VCaP (cell line): ENCODE measurements around the gene ARL5A.

Experiments
- H3K27ac ChIP-seq: fragments of 450-650 bp; 2 replicates; pipeline ENCODE4 v1.5.1; 2017
- CTCF ChIP-seq: fragments of 450-650 bp; conservative IDR thresholded peaks from 2 replicates; pipeline ENCODE4 v1.5.1; 2017; ENCODE audit warnings: mild to moderate bottlenecking, moderate library complexity

Gene ARL5A

GRCh38 chr2:151845481-151845880 lies 17.3 kb upstream of the ARL5A start:
- no peak for TF ChIP-seq CTCF
- H3K27ac ChIP-seq, result no peak overlapping the region

- H3K27ac ChIP-seq, result no peak overlapping the region
- TF ChIP-seq CTCF, result no peak
Measured at GRCh38 chr2:151844211-151844896, 16.1 kb upstream of the ARL5A start.

GRCh38 chr2:151843691-151844061 lies 15.5 kb upstream of the ARL5A start:
- no peak overlapping the region for H3K27ac ChIP-seq
- TF ChIP-seq CTCF, result no peak

- no peak for TF ChIP-seq CTCF
- H3K27ac ChIP-seq, result no peak overlapping the region
Measured at GRCh38 chr2:151842830-151843690, 14.8 kb upstream of the ARL5A start.

GRCh38 chr2:151841047-151841424 lies 12.8 kb upstream of the ARL5A start:
- TF ChIP-seq CTCF, result no peak
- no peak overlapping the region for H3K27ac ChIP-seq

- TF ChIP-seq CTCF, result no peak
- no peak overlapping the region for H3K27ac ChIP-seq
Measured at GRCh38 chr2:151840216-151841046, 12.2 kb upstream of the ARL5A start.

- no peak for TF ChIP-seq CTCF
- H3K27ac ChIP-seq, result no peak overlapping the region
Measured at GRCh38 chr2:151837926-151838325, 9.7 kb upstream of the ARL5A start.
